HCEC 1CT (cell line): ENCODE results near the gene FAM187B.
A peak's percentile ranks its signal among the peaks of the same experiment; 100 is the strongest.
"Not testable (repeated sequence)": the region's sequence is repeated elsewhere in the genome, so short reads cannot be mapped to it uniquely, and the experiment has no call there.

Source experiments
- DNase-seq: peaks from one replicate; pipeline ENCODE4 v3.0.0-alpha.2; 2017

The FAM187B gene

DNA sequence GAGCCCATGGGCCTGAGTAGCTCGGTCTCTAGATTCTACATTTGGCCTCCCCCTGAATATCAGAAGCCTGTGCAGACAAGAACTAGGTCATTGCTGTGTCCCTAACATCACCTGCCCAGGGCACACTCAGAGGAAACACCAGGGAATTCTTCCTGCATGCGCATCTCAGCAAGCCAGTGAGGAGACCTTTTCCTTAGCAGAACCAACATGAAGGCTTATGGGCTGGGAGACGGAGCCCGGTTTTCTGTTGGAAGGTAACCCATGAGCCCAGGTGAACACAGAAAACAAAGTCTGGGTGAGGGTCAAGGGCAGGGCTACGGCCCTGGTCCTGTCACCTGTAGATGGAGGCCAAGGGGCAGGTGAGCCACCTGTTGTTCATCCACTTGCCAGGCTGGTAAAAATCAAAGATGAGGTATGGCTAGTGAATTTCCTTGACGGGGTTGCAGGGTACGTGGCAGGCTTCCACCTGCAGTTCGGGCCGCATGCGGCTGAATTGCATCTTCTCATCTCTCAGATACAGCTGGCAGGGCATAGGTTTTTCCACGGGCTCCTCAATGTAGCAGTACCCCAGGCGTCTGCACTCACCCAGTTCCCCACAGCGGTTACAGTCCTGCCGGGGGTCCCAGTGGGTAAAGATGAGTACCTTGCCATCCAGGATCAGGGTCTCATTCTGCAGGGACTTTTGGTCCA is 3.6 kb upstream of the FAM187B start:
- DNase-seq, result no peak

DNA sequence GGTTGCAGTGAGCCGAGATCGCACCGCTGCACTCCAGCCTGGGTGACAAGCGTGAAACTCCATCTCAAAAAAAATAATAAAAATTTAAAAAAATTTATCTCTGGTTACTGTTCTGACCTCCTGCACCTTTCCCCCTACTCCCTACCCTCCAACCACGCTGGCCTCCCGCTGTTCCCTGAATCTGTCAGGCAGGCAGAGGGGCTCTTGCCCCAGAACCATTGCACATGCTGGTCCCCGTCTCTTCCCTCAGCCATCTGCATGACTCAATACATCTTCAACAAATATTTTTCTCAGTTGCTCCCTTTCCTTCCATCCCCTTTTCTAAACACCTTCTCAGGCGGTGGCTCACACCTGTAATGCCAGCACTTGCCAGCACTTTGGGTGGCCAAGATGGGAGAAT is 1.1 kb upstream of the FAM187B start:
- no peak for DNase-seq

DNA sequence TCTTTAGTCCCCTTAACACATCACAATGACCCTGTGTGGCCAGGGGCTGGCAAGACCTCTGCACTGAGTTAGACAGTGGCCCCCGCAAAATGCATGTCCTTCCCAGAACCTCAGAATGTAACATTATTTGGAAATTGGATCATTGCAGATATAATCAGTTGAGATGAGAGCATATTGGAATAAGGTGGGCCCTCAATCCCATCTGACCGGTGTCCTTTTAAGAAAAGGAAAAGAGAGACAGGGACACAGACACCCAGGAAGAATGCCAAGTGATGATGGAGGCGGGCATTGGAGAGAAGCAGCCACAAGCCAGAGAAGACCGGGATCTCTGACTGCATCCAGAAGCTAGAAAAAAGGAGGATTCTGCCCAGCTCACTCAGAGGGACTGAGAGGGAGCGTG is 1.8 kb downstream of the FAM187B start:
- DNase-seq, result no peak

DNA sequence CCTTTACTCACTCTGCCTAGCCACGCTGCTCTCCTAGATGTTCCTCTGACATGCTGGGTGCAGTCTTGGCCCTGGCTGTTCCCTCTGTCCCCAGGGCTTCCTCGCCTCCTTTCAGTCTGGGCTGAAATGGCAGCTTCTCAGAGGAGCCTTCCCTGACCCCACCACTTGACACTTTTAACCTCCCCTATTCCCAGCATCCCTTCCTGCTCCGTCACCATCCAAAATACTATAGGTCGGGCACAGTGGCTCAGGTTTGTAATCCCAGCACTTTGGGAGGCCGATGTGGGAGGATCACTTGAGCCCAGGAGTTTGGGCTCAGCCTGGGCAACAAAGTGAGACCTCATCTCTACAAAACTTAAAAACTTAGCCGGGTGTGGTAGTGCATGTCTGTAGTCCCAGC is 2.6 kb downstream of the FAM187B start:
- no peak for DNase-seq

DNA sequence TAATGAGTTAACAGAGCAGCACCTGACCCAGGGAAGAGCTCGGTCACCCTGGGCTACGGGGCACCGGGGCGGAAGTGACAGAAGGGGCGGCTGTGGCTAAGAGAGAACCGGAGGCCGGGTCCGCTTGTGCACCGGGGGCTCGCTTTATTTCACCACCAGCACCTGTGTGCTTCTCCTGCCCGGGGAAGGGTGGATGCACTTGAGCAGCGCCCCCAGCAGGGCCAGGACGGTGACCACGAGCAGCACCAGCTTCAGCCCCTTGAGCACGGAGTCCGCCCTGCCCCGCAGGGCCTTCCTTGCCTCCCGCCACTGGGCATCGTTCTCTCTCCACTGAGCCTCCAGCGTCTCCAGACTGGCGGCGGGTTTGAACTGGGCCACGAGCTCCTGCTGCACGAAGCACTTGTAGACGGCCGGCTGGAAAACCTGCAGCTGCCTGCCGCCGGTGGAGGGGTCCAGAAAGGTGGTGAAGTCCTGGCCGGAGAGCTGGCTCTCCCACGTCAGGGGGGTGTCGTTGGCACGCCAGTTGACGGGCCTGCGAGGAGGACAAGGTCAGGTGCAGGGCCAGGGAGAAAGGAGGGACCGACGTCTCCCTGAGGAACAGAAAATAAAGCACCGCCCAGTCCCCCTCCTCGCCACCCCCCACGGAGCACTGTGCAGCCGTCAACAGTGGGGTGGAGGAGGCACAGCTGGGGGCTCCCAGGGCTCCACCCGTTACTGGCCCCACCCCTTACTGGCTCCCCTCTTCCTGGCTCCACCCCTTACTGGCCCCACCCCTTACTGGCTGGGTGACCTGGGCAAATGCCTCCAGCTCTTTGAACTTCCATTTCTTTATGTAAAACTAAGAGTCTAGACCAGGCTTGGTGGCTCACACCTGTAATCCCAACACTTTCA is 3.6 kb downstream of the FAM187B start:
- no peak for DNase-seq

DNA sequence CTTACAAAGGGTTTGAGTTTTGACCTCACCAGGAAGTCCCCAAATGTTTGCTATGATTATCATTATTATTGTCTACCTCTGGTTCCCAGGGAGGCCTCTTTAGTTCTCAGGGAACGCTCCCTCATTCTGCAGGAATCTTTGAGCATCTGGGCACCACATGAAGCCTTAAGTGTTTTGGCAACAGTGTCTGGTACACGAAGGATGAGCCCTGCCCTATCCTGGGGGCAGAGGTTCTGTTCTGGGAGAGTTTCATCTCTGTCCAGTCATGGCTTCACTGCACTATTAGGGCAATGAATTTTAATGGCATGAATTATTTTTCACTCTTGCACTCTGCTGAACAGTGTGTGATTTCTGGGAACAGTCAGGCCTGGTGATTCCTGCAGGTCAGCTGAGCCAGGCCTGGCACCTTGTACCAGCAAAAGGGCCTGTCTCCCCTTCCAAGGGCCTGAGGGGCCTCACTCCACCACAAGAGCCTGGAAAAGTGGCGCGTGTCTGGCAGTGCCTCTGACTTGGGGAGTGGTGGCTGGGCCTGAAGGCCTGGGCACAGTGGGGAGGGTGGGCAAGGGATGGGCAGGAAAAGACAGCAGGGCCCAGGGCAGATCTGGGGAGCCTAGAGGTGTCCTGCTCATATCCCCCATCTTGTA is 4.6 kb downstream of the FAM187B start:
- DNase-seq, result no peak

DNA sequence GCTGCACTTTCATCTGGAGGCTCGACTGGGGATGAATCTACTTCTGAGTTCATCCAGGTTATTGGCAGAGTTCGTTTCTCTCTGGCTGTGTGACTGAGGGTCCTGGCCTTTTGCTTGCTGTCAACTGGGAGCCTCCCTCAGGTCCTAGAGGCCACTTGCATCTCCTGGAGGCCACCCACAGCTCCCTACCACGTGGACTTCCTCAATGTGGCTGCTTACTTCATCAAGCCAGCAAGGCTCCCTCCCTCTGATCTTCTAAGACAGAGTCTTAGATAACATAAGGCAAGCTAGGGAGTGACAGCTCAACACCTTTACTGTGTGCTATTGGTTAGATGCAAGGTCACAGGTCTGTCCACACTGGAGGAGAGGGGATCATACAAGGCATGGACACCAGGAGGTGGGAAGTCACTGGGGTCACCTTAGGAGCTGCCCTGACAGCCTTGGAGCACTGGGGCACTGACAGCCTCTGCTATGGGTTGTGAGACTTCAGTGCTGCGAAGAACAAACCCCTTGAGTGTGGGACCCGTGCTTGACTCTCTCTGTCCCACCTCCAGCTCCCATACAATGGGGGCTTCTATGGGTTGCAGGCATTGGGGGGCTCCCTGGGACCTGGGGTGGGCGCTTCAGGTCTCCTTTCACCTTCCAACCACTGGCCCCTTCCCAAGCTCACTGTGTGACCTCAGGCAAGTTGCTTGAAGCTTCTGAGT is 5.3 kb downstream of the FAM187B start:
- DNase-seq, result no peak

DNA sequence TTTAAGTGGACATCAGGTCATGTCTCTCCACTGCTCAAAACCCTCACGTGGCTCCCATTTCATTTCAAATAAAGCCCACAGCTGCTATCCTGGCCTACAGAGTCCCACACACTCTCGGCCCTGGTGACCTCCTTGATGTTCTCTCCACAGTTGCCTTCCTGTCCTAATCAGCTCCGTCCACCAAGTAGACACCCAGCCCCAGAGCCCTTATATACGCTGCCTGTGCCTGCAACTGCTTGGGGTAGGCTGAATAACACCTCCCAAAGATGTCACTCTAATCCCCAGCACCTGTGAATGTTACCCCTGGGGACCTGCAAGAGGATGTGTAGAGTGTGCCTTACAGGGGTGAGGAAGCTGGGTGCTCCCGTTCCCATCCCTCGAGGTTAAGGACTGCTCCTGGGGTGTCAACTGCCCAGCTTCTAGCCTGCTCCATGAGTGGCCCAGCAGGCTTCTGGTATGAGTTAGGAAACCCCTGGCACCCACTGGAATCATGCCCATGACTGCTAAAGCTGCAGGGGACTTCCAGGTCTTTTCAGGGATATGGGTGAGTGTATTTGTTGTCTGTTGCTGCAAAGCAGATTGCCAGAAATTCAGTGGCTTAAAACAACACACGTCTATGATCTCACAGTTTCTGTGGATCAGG is 6.0 kb downstream of the FAM187B start:
- DNase-seq, result no peak

DNA sequence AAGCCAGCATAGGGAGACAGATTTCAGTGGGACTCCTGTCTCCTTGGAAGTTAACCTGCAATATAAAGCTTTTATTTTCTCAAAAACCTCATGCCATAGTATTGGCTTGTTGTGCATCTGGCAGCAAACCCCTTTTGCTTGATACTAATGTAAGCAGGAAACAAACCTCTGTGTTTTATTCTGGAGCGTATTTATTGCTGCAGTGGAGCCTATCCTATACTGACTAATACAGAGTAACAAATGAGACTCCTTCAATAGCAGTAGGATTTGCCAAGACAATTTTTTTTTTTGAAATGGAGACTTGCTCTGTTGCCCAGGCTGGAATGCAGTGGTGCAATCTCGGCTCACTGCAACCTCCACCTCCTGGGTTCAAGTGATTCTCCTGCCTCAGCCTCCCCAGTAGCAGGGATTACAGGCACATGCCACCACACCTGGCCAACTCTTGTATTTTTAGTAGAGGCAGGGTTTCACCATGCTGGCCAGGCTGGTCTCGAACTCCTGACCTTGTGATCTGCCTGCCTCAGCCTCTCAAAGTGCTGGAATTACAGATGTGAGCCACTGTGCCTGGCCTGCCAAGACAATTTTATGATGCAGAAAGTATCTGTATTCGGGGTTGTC is 7.5 kb downstream of the FAM187B start:
- DNase-seq, result not testable (repeated sequence)

DNA sequence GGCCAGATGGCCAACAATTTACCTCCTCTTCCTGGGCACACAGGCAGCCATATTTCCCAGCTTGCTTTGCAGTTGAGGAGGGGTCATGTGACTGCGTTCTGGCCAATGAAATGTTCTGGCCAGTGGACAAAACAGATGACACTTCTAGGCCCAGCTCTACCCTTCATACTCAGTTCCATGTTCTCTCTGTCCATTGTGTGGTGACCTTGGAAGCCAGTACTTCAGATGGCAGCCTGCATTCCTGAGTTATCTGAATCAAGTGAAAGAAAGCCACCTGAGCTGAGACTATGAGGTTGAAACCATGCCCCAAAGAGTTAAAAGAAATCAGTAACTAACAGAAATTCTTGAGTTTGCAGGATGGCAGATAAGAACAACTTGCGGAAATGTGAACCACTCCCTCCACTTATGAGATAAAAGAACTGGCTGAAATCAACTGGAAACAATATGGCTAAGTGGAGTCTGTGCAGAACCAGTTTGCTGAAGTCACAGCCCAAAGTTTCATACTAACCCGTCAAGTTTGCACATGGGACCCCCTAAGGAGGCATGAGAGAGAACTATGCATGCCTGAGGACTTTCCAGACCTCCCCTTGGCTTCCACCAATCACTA is 8.1 kb downstream of the FAM187B start:
- DNase-seq, result no peak

DNA sequence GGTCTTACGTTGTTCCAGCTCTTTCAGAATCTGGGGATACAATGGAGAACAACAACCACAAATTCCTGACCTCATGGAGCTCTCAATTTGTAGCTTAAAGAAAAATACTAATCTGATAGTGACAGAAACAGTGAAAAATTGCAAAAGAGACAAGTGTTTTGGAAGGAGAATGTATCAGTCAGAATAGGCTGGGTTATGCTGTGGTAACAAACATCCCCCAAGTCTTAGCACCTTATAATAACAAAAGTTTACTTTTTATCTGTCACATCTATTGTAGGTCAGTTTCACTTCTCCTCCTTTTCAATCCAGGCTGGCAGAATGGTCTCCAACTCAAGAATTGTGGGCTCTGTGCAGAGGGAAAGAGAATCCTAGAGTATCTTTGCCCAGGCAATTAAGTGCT is 9.5 kb downstream of the FAM187B start:
- DNase-seq, result no peak

DNA sequence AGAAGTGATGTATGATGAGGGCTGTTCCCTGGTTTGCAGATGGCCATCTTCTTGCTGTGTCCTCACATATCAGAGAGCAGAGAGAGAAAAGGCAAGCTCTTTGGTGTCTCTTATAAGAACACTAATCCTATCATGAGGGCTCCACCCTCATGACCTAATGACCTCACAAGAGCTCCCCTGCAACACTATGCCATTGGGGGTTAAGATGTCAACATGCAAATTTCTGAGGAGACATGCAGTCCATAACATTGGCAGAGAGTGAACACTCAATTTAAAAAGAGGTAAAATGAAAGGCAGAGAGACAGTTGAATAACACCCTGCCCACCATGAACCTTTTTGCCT is 10.9 kb downstream of the FAM187B start:
- no peak for DNase-seq

DNA sequence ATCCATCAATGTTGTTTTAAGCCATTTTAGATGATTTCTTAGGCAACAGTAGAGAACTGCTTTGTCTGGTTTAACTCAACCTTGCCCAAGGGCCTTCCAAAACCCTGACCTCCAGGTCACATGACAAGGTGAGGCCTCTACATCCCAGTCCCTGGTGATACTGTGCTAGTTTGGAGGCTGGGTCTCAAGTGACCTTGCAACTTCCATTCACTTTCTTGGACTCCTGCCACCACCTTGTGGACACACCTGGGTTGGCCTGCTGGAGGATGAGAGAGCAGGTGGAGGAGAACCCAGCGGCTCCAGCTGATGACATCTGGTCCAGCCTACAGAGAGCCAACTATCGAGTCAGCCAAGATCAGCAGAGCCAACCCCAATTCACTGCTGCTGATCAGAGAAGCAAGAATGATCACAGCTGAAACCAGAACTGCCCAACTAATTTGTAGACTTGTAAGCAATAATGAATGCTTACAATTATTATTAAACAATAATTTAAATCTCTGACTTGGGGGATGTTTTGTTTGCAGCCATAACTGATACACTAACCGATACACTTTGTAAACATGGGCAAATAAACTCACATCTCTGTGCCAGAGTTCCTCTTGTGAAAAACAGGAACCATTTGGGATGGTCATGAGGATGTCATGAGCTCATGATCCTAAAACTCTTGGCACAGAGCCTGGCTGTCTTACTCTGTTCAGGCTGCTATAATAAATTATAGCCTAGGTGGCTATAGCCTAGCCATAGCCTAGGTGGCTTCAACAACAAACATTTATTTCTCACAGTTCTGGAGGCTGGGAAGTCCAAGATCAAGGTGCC is 11.5 kb downstream of the FAM187B start:
- no peak for DNase-seq

DNA sequence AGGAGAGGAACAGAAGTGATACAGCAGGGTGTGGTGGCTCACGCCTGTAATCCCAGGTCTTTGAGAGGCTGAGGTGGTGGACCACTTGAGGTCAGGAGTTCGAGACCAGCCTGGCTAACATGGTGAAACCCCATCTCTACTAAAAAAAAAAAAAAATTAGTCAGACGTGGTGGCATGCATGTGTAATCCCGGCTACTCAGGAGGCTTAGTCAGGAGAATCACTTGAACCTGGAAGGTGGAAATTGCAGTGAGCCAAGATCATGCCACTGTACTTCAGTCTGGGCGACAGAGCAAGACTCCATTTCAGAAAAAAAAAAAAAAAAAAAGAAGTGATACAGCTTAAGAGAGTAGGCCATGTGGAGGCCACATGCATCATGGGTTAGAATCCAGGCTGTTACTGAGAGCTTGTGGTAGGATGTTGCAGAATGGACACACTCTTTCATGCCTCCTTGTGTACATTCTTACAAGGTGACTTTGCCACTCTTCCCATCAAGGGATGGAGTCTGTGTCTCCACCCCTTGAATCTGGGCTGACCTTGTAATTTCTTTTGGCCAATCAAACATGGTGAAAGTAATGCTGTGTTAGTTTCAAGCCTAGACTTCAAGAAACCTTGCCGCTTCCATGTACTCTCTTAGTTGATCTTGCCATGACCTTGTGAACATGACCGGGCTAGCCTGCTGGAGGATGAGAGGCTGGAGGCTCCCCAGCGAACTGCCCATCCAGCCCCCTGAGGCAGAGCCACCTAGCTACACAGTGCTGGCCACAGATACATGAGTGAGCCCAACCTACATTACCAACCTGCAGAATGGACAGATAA is 12.3 kb downstream of the FAM187B start:
- DNase-seq, result peak; percentile 10

DNA sequence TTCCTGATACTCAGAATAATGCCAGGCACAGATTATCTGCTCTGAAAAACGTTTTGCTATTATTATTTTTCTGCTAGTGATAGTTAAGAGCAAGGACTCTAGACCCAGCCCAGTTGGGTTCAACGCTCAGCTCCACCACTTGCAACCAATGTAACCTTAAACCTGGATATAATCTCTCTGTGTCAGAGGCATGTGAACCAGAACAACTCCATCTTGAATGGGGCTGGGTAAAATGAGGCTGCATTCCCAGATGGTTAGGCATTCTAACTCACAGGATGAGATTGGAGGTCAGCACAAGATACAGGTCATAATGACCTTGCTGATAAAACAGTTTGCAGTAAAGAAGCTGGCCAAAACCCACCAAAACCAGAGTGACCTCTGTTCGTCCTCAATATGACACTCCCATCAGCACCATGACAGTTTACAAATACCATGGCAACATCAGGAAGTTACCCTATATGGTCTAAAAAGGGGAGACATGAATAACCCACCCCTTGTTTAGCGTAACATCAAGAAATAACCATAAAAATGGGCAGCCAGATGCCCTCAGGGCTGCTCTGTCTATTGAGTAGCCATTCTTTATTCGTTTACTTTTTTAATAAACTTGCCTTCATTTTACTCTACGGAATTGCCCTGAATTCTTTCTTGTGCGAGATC is 13.6 kb downstream of the FAM187B start:
- no peak for DNase-seq

DNA sequence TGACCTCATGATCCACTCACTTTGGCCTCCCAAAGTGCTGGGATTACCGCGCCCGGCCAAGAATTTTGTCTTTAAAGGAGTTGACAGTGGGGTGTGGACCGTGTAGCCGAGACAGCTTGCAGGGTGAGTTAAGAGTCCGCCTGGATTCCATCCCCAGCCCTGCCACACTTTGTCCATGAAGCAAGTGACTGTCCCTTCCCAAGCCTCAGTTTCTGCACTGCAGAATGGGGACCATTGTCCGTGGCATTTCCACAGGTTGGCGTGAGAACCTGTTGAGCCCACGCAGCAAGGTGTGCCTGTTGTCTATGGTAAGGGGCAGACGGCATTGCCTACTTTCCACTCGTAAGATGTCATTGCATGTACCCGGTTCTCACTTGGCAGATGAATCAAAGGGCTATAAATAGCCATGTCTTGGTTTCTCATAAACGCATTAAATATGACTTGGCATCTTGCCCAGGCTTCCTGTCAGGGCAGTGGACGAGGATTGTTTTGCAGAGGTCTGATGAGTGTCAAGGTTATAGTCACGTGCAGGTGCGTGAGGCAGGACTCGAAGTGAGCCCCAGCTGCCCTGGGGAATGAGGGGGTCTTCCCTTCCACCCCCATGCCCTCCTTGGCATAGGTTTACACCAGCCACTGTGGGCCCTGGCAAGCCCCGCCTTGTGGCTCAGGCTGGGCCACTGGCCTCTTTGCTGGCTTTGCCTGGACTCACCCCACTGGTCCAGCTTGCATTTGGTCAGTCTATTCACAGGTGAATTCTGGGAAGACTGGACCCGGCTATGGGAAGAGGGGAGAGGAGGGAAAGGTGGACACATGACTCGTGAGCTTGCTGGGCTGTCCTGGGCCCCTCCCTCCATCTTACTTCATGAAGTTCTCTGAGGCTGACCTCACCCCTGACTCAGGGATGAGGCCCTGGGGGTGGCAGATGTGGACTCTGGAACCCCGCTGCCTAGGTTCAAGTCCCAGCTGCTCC is 14.6 kb downstream of the FAM187B start:
- peak; percentile 73 for DNase-seq

DNA sequence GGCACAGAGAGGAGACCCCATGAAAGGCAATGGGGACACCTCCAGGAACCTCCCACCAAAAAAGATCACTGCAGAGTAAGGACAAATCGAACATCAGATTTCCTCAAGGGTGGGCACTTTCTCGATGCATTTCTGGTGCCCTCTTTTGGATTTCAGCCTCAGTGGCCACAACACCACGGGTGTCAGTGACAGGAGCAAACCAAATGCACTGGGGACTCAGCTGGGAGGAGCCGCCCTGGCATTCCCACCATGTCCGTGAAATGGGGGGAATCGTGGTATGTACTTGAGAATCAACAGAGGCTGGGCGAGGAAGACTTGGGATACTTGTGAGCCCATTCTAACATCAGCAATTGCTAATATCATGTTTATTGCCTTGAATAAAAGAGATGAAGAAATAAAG is 16.3 kb downstream of the FAM187B start:
- no peak for DNase-seq

DNA sequence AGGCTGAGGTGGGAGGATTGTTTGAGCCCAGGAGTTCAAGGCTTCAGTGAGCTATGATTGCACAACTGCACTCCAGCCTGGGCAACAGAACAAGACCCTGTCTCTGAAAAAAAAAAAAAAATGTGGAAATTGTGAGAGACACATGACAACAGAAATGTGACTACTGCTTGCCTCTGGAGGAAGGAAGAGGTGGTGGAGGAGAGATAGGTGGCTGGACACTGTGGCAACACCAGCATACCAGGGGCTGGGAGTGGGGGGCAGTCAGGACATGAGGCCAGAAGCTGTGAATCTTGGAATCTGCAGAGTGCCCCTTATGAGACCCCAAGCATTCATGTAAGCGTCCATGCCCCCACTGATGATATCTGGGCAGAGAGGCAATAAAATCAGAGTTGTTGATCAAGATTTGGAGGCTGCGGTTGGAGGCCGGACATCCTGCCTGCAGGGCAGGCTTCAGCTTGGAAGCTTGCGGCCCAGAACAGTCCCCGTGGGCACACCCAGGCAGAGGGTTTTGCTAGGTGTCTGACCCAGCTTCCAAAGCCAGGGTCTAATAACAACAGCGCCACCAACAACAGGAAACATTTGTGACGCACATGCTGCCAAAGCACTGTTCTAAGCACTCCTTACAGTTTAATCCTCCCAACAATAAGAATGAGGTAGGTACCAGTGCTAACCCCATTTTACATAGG is 16.9 kb downstream of the FAM187B start:
- DNase-seq, result no peak
